ENCODE data around the gene COMMD4. TPM values are rescaled to one million over a fixed set of nuclear protein-coding genes. Genes with fewer than 3 reads are reported as not detected.
"Not testable (repeated sequence)": the region's sequence is repeated elsewhere in the genome, so short reads cannot be mapped to it uniquely, and the experiment has no call there.

The COMMD4 gene
- polyA plus RNA-seq (ENCODE audit: insufficient read length in 4 of 4): 100 to 1,000 TPM in 1 of 4 donors, 10 to 100 TPM in 3; 57.1 to 109 (median 84.9) TPM

GRCh38 chr15:75335705-75336355 lies at the start of gene COMMD4:
TSS of gene COMMD4 (plus strand) at chr15:75336063. CDS start at chr15:75336090, 27 bp downstream.
- peak; percentile 86 to 92 (median 90) for DNase-seq (ENCODE audit: low read depth in 4 of 4, low spot score in 3 of 4)

GRCh38 chr15:75293660-75294059 lies 42.2 kb upstream of the COMMD4 start:
- not testable (repeated sequence) for DNase-seq (ENCODE audit: low read depth in 4 of 4, low spot score in 3 of 4)

- DNase-seq (ENCODE audit: low read depth in 4 of 4, low spot score in 3 of 4): not testable (repeated sequence)
Measured at GRCh38 chr15:75298541-75299310, 37.1 kb upstream of the COMMD4 start.

GRCh38 chr15:75299311-75299688 lies 36.6 kb upstream of the COMMD4 start:
- DNase-seq (ENCODE audit: low read depth in 4 of 4, low spot score in 3 of 4): not testable (repeated sequence)

- DNase-seq (ENCODE audit: low read depth in 4 of 4, low spot score in 3 of 4): not testable (repeated sequence)
Measured at GRCh38 chr15:75300026-75300425, 35.8 kb upstream of the COMMD4 start.

- no peak for DNase-seq (ENCODE audit: low read depth in 4 of 4, low spot score in 3 of 4)
Measured at GRCh38 chr15:75302318-75302717, 33.5 kb upstream of the COMMD4 start.

GRCh38 chr15:75302753-75303152 lies 33.1 kb upstream of the COMMD4 start:
- DNase-seq (ENCODE audit: low read depth in 4 of 4, low spot score in 3 of 4): not testable (repeated sequence)

- DNase-seq (ENCODE audit: low read depth in 4 of 4, low spot score in 3 of 4): no peak
Measured at GRCh38 chr15:75306188-75306587, 29.7 kb upstream of the COMMD4 start.

GRCh38 chr15:75307778-75308390 lies 28.0 kb upstream of the COMMD4 start:
- peak in 2 of 4 donors; percentile 12 to 15 for DNase-seq (ENCODE audit: low read depth in 4 of 4, low spot score in 3 of 4)

GRCh38 chr15:75309711-75310110 lies 26.2 kb upstream of the COMMD4 start:
- no peak for DNase-seq (ENCODE audit: low read depth in 4 of 4, low spot score in 3 of 4)

GRCh38 chr15:75312548-75312947 lies 23.3 kb upstream of the COMMD4 start:
- DNase-seq (ENCODE audit: low read depth in 4 of 4, low spot score in 3 of 4): not testable (repeated sequence)

- DNase-seq (ENCODE audit: low read depth in 4 of 4, low spot score in 3 of 4): no peak
Measured at GRCh38 chr15:75313116-75313845, 22.6 kb upstream of the COMMD4 start.

GRCh38 chr15:75314552-75315290 lies 21.1 kb upstream of the COMMD4 start:
- no peak for DNase-seq (ENCODE audit: low read depth in 4 of 4, low spot score in 3 of 4)

GRCh38 chr15:75319231-75319897 lies 16.5 kb upstream of the COMMD4 start:
- DNase-seq (ENCODE audit: low read depth in 4 of 4, low spot score in 3 of 4): not testable (repeated sequence)

- no peak for DNase-seq (ENCODE audit: low read depth in 4 of 4, low spot score in 3 of 4)
Measured at GRCh38 chr15:75321711-75322110, 14.2 kb upstream of the COMMD4 start.

GRCh38 chr15:75325922-75326321 lies 9.9 kb upstream of the COMMD4 start:
- DNase-seq (ENCODE audit: low read depth in 4 of 4, low spot score in 3 of 4): no peak

GRCh38 chr15:75327005-75327404 lies 8.9 kb upstream of the COMMD4 start:
- DNase-seq (ENCODE audit: low read depth in 4 of 4, low spot score in 3 of 4): no peak

GRCh38 chr15:75327491-75327890 lies 8.4 kb upstream of the COMMD4 start:
- no peak for DNase-seq (ENCODE audit: low read depth in 4 of 4, low spot score in 3 of 4)

GRCh38 chr15:75328493-75329314 lies 7.2 kb upstream of the COMMD4 start:
- DNase-seq (ENCODE audit: low read depth in 4 of 4, low spot score in 3 of 4): no peak
